GM12878 (cell line): ENCODE measurements around the gene CLSTN2. TPM values are rescaled to one million over a fixed set of nuclear protein-coding genes. Genes with fewer than 3 reads are reported as not detected.

Experiments
- ATAC-seq: fragments of 200-7000 bp; cut with Tn5 transposase; 3 replicates; pipeline ENCODE4 v1.9.1; 2020; ENCODE audit warnings: mild to moderate bottlenecking, moderate library complexity
- BruUV-seq: library from RNA; stranded (reverse); fragments of 400-500 nt; replicated peaks from 2 replicates; lab custom pipeline; 2021; lab: Mats Ljungman, UMichigan
- CTCF ChIA-PET: fragments of 300-600 bp; sonication (Branson Sonifier 250); formaldehyde crosslinking; extraction: SDS; loops from one replicate; lab custom pipeline; 2021; ENCODE audit warnings: inconsistent platforms; lab: Yijun Ruan, JAX
- POLR2A ChIA-PET: fragments of 350-600 bp; formaldehyde crosslinking; extraction: SDS; loops from one replicate; lab custom pipeline; 2021; ENCODE audit warnings: inconsistent platforms; lab: Charles Lee
- RAD21 ChIA-PET: fragments of 300-600 bp; sonication (Branson Sonifier 250); formaldehyde crosslinking; loops from one replicate; lab custom pipeline; 2023; ENCODE audit warnings: antibody characterized with exemption; ENCODE audit not compliant: unreplicated experiment; lab: Charles Lee
- SMC1A ChIA-PET: fragments of 300-600 bp; sonication (Branson Sonifier 250); formaldehyde crosslinking; loops from one replicate; lab custom pipeline; 2023; ENCODE audit not compliant: unreplicated experiment, uncharacterized antibody; lab: Charles Lee
- DNase-seq: peaks from one replicate; pipeline ENCODE4 v3.0.0-alpha.2; 2011; ENCODE audit warnings: low read depth, low spot score
- FAIRE-seq: peaks from 3 replicates; lab custom pipeline; 2011; peaks lifted over from hg19 to GRCh38; lab: Jason Lieb, UNC
- H2AFZ ChIP-seq: 2 replicates; pipeline ENCODE4 v1.6.0; 2011; ENCODE audit warnings: low read depth, low read length, control low read depth; ENCODE audit not compliant: control insufficient read depth
- H3K27ac ChIP-seq: 2 replicates; pipeline ENCODE4 v1.5.1; 2011; ENCODE audit warnings: control low read depth; ENCODE audit not compliant: control insufficient read depth, insufficient read depth
- H3K27me3 ChIP-seq, 2 experiments: replicated peaks in 1 of 2; 2 replicates each; pipeline versions ENCODE4 v1.6.0 to v1.6.1; 2011; ENCODE audit warnings: low read length in 1 of 2; ENCODE audit not compliant: control insufficient read depth in 2 of 2, insufficient read depth in 2 of 2
- H3K36me3 ChIP-seq, 2 experiments: 2 replicates each; pipeline ENCODE4 v1.5.1; 2011; ENCODE audit warnings: low read length in 1 of 2; ENCODE audit not compliant: control insufficient read depth in 2 of 2, insufficient read depth in 2 of 2
- H3K4me1 ChIP-seq: 2 replicates; pipeline ENCODE4 v1.6.1; 2011; ENCODE audit warnings: mild to moderate bottlenecking, low read length, moderate library complexity, mixed read lengths; ENCODE audit not compliant: control insufficient read depth, insufficient read depth
- H3K4me2 ChIP-seq: 2 replicates; pipeline ENCODE4 v1.6.0; 2011; ENCODE audit warnings: control low read depth; ENCODE audit not compliant: control insufficient read depth, insufficient read depth
- H3K4me3 ChIP-seq: fragments of 200-600 bp; sonication (generic); 2 replicates; pipeline ENCODE4 v1.5.1; 2016
- H3K79me2 ChIP-seq: 2 replicates; pipeline ENCODE4 v1.6.0; 2011; ENCODE audit warnings: low read length; ENCODE audit not compliant: control insufficient read depth, insufficient read depth
- H3K9ac ChIP-seq: 2 replicates; pipeline ENCODE4 v1.8.0; 2011; ENCODE audit warnings: low read length, control low read depth, mixed read lengths; ENCODE audit not compliant: control insufficient read depth, insufficient read depth
- H3K9me3 ChIP-seq: replicated peaks from 3 replicates; pipeline ENCODE4 v1.5.1; 2011; ENCODE audit warnings: mild to moderate bottlenecking, low read length; ENCODE audit not compliant: control insufficient read depth, insufficient read depth
- H4K20me1 ChIP-seq: 2 replicates; pipeline ENCODE4 v1.6.0; 2011; ENCODE audit not compliant: control insufficient read depth, insufficient read depth
- E4F1 ChIP-seq: fragments of 450-650 bp; IDR thresholded peaks from 2 replicates; pipeline ENCODE4 v1.6.1; 2018; ENCODE audit warnings: borderline replicate concordance, mild to moderate bottlenecking; ENCODE audit not compliant: partially characterized antibody
- EP300 ChIP-seq, 2 experiments: fragments of 150-350 bp in 1 of 2; IDR thresholded peaks; 2 replicates each; pipeline ENCODE4 v1.6.1; 2011 to 2012; ENCODE audit warnings: low read depth in 2 of 2, low read length in 2 of 2, borderline replicate concordance in 1 of 2, improper control_type of control experiment in 1 of 2, inconsistent platforms in 1 of 2; ENCODE audit not compliant: control insufficient read depth in 1 of 2
- ESRRA ChIP-seq: IDR thresholded peaks from 2 replicates; pipeline ENCODE4 v1.6.1; 2012; ENCODE audit warnings: mild to moderate bottlenecking, low read length, improper control_type of control experiment
- FOXK2 ChIP-seq: fragments of 450-650 bp; IDR thresholded peaks from 2 replicates; pipeline ENCODE4 v1.6.1; 2017; ENCODE audit warnings: mild to moderate bottlenecking, moderate library complexity
- MEF2A ChIP-seq: IDR thresholded peaks from 2 replicates; pipeline ENCODE4 v1.6.1; 2011; ENCODE audit warnings: low read depth, mild to moderate bottlenecking, low read length, moderate library complexity; ENCODE audit not compliant: insufficient read depth
- MTA2 ChIP-seq: fragments of 450-650 bp; IDR thresholded peaks from 2 replicates; pipeline ENCODE4 v1.6.1; 2016; ENCODE audit warnings: low read depth, mild to moderate bottlenecking, moderate library complexity
- MXI1 ChIP-seq: fragments of 150-350 bp; IDR thresholded peaks from 2 replicates; pipeline ENCODE4 v1.6.1; 2011; ENCODE audit warnings: low read depth, mild to moderate bottlenecking, inconsistent platforms, low read length, improper control_type of control experiment
- MYB ChIP-seq: fragments of 150-350 bp; IDR thresholded peaks from 2 replicates; pipeline ENCODE4 v1.6.1; 2014; ENCODE audit warnings: mild to moderate bottlenecking, low read depth, low read length, borderline replicate concordance
- NBN ChIP-seq: fragments of 450-650 bp; IDR thresholded peaks from 2 replicates; pipeline ENCODE4 v1.6.1; 2016
- PBX3 ChIP-seq: IDR thresholded peaks from 2 replicates; pipeline ENCODE4 v1.6.1; 2011; ENCODE audit warnings: mild to moderate bottlenecking, low read depth, low read length, moderate library complexity; ENCODE audit not compliant: insufficient replicate concordance
- POU2F2 ChIP-seq: IDR thresholded peaks from 3 replicates; pipeline ENCODE4 v1.6.1; 2011; ENCODE audit warnings: low read depth, mild to moderate bottlenecking, low read length, borderline replicate concordance
- SKIL ChIP-seq: fragments of 450-650 bp; IDR thresholded peaks from 2 replicates; pipeline ENCODE4 v1.6.1; 2017; ENCODE audit warnings: mild to moderate bottlenecking, low read depth, inconsistent platforms; ENCODE audit not compliant: poor library complexity, severe bottlenecking
- TAF1 ChIP-seq: IDR thresholded peaks from 2 replicates; pipeline ENCODE4 v1.6.1; 2011; ENCODE audit warnings: mild to moderate bottlenecking, low read depth, low read length, borderline replicate concordance
- USF2 ChIP-seq: IDR thresholded peaks from 2 replicates; pipeline ENCODE4 v1.6.1; 2011; ENCODE audit warnings: low read depth, low read length, improper control_type of control experiment, borderline replicate concordance
- ZNF274 ChIP-seq: IDR thresholded peaks from one replicate; pipeline ENCODE4 v1.8.0; 2011; ENCODE audit not compliant: insufficient read length, insufficient read depth
- WGBS: methylation state at CpG from one replicate; pipeline ENCODE4 v1.1.6; 2016; ENCODE audit warnings: low lambda C conversion rate; ENCODE audit not compliant: insufficient replicate concordance, insufficient coverage; ENCODE audit errors: missing lambda C conversion rate; 5-methylcytosine and 5-hydroxymethylcytosine counted together
- in situ Hi-C: fragments of 300-500 bp; cut with MboI; formaldehyde crosslinking; loops from 9 replicates; pipeline ENCODE4 v1.14.3; 2018; ENCODE audit warnings: mixed read lengths
- intact Hi-C: fragments of 100-400 bp; cut with micrococcal nuclease; formaldehyde crosslinking; loops from one replicate; pipeline ENCODE4 v1.14.2; 2022; ENCODE audit not compliant: unreplicated experiment
- polyA plus RNA-seq, 11 experiments: library from polyadenylated mRNA; depleted of rRNA in 4 of 11; unstranded in 6 of 11; stranded (reverse) in 5 of 11; fragments of >200 nt; fragmentation: Nextera tagmentation in 4 of 11; fragmentation: Illumina TruSeq in 1 of 11; extraction: Ambion mirVana in 4 of 11; extraction: Trizol in 1 of 11; gene quantifications; 1 replicate in 1 of 11; 2 replicates in 10 of 11; pipeline versions ENCODE4 v1.2.1 to v1.2.3, GENCODE V29; 2011 to 2016; ENCODE audit warnings: inconsistent platforms in 2 of 11, missing spikeins in 2 of 11, low read depth in 1 of 11
- total RNA-seq, 4 experiments: library from RNA; depleted of rRNA in 3 of 4; stranded (reverse); fragments of >200 nt in 3 of 4; fragmentation: Illumina TruSeq in 1 of 4; extraction: Trizol in 1 of 4; gene quantifications; 2 replicates each; pipeline versions ENCODE4 v1.2.1 to v1.2.3, GENCODE V29; 2013 to 2021

Gene CLSTN2
- total and polyA plus RNA-seq, 10 of the 15 experiments (the other 5 are each of a cell fraction or from before 2014, with no cell fraction given) = under 0.01 to 0.10 (median under 0.01) TPM; not detected in 5

GRCh38 chr3:140052771-140053702 is 118.1 kb downstream of the CLSTN2 start:
- Histone ChIP-seq H3K4me3 (no peak overlapping the region), H3K4me2 (no peak overlapping the region), H3K9ac (no peak overlapping the region), H3K27ac (no peak overlapping the region), H3K27me3 (no peaks in the 10 kb centered on the region; a peak in 1 of 4 replicates), H3K9me3 (no peaks in the 10 kb centered on the region), H4K20me1 (no peaks in the 10 kb centered on the region), H3K4me1 (no peaks in the 10 kb centered on the region), H3K36me3 (no peaks in the 10 kb centered on the region), H2AFZ (no peak overlapping the region), H3K79me2 (no peaks in the 10 kb centered on the region)
- WGBS = 4% methylated on average over 11 of the region's 11 CpGs
- in situ Hi-C loops (no loop called here), intact Hi-C loops (no loop called here)
- POLR2A ChIA-PET = no interaction called here
- FAIRE-seq (no peak), DNase-seq (no peak), ATAC-seq (no peak)
- CTCF ChIA-PET = no interaction called here
- TF ChIP-seq SKIL (no peak), MEF2A (no peak), FOXK2 (no peak), MYB (no peak), PBX3 (no peak), ZNF274 (no peak), NBN (no peak), EP300 (IDR thresholded peaks at IDR 0.05; ENCODE audit: borderline replicate concordance in 1 of 2, control insufficient read depth in 1 of 2, low read depth in 2 of 2, low read length in 2 of 2) (no peak), TAF1 (no peak), ESRRA (no peak), USF2 (no peak), POU2F2 (no peak), MXI1 (no peak), E4F1 (no peak), MTA2 (no peak)
- BruUV-seq = no TSS peak
- SMC1A ChIA-PET = no interaction called here
- RAD21 ChIA-PET = no interaction called here
